NCI-H82 treated with DMSO at 0.1 percent for 48 hours (cell line): ENCODE results near the gene LAD1.

Experiments used
- DNase-seq: peaks from one replicate; lab custom pipeline; 2025; ENCODE audit not compliant: unreplicated experiment; lab: John Stamatoyannopoulos, UW

The LAD1 gene

DNA sequence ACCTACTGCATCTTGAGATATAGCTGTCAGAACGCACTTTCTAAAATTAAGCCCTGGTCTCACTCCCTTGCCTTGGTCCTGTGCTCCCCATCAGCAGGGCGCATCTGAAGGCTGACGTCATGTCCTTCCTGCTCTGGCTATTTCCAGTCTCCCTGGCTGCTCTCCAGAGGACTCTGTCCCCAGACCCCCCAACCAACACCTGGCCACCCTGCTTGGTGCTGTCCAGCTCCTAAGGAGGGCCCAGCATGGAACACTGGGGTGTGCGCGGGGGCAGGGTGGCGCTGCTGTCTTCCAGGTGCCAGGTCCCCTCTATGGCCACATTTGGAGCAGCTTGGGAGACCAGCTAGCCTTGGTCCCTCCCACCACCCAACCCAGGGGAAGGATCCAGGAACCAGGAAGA is 29.9 kb downstream of the LAD1 start:
- no peak for DNase-seq

DNA sequence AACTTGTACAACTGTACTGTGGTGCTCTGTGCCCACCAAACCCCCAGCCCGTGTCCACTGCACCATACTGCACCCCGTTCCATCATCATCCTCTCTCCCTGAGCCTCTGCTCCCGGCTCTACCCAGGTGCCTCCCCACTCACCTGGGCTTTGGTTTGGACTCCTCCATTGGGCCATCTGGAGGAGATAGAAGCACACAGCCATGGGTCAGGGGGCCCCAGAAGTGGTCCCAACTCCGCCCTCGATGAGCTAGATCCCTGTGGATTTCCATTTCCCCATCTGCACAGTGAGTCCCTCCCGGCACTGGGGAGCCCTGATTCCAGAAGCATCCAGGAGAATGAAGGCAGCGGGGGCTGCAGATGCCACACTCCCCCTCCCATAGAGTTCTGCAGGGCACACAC is 32.4 kb downstream of the LAD1 start:
- DNase-seq, result no peak

DNA sequence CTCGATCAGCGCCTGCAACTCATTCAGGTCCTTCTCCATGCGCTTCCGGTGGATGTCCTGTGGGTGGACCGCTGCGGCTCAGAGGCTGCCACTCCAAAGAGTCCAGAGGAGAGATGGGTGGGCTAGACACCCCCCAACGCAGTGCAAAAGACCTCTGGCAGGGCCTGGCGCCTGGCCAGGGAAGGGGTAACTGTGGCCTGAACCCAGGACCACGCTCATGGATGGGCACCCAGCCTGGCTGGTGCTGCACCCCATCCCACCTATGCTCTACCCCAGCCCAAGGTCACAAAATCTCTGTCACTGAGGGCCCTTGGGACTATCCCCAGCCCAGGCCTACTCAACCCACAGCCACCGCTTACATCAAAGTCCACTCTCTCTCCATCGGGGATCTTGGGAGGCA is 33.9 kb downstream of the LAD1 start:
- DNase-seq, result no peak

DNA sequence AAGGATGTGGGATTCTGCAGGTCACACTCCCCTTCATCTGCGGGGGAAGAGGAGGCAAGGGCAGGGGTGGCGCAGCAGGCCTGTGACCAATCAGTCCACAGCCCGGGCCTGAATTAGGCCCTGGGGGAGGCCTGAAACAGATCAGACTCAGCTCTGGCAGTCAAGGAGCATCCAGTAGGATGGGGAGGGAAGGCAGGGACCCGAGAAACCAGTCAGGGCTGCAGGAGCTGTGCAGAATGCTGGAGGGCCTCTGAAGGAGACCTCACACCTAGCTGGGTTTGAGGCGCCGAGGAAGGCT is 34.4 kb downstream of the LAD1 start:
- DNase-seq, result no peak

DNA sequence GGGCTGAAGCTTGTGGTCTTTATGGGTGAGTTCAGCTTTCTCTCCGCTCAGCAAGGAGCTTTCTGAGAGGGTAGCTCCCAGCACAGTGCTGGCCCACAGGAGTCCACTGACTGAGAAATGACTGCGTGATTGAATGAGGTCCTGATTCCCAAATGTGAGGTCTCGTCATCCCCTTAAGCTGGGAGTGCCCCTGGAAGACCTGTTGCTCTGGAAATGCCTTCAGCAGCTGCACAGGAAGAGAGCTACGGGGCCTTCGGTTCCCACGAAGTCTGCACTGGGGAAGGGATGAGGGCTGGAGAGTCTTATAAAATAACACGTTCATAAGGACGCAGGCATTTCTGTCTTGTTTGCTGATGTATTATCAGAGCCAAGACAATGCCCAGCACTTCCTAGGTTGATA is 35.7 kb downstream of the LAD1 start:
- no peak for DNase-seq

DNA sequence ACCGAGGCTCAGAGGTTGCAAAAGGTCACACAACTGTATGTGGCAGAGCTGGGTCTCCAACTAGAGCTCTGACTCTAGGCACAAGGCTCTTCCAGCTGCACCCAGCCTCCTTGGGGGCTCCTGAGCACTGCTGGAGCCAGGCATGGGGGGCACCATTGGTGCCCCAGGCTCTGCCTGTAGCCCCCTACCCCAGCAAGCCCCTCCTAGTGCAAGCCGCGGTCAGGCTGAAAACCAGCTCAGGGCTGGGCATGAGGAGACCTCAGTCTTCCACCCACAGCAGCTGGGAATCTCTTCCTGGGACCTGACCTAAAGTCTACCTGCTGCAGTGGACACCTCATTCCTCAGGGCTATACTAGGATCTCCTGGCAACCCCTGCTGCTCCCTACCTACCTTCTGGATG is 36.2 kb downstream of the LAD1 start:
- no peak for DNase-seq

DNA sequence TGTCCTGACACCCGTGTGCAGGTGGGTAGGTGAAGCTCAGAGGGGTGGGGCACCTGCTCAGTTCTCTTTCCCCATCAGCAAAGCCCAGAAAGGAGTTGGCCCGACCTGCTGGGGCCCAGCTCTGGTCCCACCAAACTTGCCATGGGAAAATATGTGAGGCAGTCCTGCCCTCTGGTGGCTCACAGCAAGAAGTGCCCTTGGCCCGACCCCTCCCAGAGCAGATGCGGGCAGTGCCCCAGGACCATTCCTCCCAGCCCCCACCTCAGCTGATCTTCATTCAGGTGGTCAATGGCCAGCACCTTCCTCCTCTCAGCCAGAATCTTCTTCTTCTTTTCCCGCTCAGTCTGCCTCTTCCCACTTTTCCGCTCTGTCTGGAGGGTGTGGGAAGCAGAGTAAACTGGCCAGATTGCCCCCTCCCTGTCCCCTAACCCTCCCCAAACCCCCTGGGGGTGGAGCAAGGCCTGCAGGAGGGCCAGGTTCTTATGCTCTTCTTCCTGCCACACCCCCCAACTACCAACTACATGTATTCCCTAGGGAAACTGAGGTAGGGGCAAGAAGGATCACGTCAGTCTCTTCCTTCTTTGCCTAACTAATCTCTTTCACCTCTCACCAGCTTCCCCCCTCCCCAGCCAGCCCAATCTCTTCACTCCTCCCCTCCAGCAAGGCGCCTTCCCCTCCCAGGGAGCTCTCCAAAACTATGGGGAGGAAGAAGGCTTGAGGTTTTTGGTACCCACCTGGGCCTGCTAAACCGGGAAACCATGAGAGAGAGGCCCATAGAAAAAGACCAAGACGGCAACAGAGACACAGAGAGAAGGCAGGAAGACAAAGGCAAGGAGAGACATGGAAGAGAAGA is 37.2 kb downstream of the LAD1 start:
- no peak for DNase-seq

DNA sequence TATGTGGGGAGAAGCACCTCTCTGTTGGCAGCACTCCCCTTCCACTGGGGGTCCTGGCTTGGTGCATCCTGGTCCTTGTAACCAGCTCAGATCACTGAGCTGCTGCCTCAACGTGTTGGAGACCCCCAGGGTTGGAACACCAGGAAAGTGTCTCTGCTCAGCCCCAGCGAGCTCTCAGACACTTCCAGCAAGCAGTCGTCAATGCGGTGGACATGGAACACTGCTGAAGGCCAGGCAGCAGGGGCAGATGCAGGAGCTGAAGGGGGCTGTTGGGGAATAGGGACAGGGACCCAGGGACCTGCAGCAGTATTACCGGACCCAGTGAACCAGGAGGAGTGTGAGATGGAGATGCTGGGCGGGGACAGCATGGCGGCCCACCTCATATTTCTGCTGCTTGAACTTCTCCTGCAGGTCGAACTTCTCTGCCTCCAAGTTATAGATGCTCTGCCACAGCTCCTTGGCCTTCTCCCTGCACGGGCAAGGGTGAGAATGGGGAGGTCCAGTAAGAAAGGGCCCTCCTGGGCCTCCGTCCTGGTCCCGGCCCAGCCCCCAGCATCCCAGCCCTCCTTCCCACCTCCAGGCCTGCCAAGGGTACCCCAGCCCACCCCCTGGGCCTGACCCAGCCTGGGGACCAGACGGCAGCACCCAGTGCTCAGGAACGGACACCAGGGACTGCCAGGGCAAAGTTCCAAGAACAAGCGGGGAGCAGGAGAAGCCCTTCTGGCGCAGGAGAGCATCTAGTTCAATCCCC is 38.0 kb downstream of the LAD1 start:
- no peak for DNase-seq

DNA sequence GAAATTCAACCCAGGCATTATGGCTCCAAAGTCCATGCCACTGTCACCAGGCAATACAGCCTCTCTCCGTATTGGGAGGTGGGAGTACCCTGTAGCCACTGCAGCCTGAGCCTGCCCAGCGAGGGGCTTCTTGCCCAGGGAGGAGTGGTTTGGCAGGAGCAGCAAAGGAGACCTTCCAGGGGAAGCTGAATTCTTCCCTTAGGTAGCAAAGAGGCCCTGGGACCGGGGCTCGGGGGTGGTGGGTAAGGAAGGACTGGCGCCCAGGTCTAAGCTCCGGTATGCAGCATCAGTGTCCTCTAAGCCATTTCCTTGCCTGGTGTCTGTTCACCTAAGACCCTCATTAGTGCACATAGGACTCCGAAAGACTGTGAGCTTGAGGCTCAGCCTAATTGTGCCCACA is 38.6 kb downstream of the LAD1 start:
- DNase-seq, result no peak

DNA sequence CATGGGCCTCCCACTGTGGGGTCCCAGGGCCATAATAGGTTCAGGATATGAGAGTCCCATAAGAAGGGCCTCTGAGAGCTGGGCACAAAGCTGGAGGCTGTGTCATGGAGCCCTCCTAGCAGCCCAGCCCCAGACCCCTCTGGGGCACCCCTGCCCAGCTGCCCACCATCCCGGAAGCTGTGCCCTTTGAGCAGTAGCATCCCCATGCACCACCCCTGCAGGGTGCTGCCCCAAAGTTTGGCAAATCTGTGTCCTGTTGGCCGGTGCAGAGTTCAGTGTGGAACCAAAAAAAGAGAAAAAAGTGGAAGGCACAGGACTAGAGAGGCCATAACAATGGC is 39.3 kb downstream of the LAD1 start:
- no peak for DNase-seq

DNA sequence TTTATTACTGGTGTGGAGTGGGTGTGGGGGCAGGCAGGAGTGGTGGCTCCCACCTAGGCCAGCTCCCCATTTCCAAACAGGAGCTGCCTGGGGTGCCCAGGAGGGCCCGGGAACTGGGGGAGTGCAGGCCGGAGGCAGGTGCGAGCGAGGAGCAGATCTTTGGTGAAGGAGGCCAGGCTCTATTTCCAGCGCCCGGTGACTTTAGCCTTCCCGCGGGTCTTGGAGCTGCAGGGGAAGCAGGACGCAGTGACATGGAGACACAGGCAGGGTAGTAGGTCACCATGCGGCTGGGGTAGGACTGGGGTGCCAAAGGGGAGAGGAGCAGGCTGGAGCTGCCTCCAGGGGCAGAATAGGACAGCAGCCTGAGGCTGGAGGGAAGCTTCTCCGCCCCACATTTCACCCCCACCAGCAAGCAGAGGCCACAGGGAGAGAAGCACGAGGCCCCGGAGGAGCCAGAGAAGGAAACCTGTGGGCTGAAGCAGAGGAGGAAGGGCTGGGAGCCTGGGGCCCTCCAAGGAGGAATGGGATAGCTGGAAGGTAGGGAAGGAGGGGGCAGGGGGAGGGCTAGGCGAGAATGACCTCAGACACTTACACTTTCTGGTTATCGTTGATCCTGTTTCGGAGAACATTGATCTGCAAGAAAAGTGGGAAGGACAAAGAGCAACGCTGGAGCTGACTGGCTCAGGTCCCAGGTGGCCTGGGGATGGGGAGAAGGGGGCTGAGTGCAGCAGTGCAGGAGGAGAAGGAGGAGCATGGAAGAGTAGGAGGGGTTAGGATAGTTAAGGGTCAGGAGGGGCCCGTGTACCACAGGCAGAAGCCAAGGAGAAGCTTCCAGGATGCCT is 39.9 kb downstream of the LAD1 start:
- no peak for DNase-seq

DNA sequence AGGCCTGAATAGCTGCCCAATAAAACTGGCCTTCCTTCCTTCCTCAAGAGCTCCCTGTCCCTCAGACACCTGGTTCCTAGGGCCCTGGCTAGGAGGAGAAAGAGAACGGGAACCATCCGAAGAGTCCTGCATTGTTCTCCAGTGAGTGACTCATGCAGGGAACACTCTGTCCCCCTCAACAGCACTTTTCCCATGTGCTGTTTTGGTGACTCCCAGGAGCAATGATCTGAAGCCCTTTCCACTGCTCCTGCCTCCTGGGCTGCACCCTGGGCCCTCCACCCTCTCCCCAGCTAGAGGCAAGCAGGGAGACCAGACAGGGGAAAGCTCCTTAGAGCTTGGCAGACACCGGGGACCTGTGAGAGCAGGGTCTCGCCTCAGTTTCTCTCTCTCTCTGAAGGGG is 40.5 kb downstream of the LAD1 start:
- DNase-seq, result no peak

DNA sequence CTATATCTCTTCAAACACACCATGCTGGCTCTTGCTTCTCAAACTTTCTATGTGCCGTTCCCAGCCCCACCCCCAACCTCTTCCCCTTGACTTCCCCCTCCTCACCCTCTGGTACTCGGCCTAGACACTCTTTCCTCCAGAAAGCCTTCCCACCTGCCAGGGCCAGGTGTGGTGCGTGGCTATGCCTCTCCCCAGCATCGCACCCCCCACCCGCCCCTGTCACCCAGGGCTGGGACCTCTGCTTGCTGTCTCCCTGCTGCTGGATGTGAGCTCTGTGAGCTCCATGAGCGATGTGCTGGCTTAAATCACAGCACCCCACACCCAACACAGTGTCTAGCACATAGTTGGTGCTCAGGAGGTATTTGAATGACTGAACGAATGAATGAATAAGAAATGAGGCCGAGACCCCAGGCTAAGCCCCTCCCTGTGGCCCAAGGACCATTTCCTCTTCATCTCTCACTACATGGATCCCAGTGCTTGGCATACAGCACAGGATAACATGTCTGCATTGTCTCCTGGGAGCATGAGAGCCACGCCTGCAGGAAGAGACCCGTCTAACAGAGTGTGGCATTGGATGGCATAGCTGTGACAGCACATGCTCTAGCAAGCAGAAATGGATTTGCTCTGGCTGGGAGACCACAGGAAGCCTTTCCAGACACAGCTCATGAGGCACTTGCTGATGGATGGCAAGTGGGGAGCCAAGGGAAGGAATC is 41.3 kb downstream of the LAD1 start:
- no peak for DNase-seq

DNA sequence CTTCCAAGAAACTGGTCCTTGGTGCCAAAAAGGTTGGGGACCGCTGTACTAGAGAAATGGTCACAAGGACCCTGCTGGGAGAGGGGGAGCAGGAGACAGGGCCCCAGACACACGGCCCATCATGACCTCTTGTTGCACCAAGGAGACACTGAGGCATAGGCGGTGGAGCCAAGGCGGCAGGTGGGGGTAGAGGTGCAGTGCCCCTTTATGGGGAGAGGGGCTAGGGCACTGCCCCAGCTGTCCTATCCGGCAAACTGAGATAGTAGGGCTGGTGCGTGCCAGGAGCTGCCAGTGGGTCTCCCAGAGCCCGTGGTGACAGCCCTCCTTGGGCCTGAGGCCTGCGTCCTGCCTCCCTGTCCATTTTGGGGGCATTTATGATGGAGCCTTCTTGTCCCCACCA is 41.9 kb downstream of the LAD1 start:
- DNase-seq, result no peak

DNA sequence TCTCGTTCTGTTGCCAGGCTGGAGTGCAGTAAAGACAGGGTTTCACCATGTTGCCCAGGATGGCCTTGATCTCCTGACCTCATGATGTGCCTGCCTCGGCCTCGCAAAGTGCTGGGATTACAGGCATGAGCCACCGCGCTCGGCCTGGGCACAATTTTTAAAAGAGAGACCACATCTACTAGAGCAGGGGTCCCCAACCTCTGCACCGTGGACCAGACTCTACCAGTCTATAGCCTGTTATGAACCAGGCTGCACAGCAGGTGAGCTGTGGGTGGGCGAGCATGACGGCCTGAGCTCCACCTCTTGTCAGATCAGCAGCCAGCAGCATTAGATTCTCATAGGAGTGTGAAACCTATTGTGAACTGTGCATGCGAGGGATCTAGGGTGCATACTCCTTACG is 42.4 kb downstream of the LAD1 start:
- no peak for DNase-seq

DNA sequence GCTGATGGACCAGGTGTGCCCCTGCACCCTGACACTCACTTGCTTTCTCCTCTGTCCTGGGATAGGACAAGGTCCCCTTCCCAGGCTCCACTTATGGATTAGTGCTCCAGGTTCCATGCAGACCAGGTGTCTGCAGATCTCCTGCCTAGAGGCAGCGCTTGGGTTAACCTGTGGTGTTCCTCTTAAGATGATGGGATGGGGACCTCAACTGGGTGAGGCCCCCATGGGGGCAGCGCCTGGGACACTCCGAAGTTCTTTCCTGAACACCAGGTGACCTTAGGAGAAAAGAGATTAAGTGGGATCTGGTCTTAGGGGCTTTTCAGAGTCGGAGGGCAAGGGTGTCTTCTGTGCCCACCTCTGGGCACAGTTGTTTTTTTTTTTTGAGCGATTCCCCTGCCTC is 42.9 kb downstream of the LAD1 start:
- no peak for DNase-seq

DNA sequence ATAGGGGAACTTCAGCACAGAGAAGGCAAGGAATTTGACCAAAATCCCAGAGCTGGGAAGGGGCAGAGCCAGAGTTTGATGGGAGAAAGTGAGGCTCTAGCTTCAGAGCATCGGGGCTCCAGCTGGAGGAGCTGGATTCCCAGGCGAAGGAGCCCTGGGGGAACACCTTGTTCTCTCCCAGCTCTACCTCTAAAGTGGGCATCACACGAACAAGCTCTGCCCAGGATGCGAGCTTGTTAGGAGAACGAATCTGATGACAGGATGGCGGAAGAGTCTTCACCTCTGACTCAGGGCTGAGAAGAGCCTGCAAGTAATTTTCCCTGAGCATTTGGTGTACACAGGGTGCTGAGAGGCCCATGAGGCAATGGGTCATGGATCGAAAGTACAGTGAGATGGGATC is 43.7 kb downstream of the LAD1 start:
- no peak for DNase-seq

DNA sequence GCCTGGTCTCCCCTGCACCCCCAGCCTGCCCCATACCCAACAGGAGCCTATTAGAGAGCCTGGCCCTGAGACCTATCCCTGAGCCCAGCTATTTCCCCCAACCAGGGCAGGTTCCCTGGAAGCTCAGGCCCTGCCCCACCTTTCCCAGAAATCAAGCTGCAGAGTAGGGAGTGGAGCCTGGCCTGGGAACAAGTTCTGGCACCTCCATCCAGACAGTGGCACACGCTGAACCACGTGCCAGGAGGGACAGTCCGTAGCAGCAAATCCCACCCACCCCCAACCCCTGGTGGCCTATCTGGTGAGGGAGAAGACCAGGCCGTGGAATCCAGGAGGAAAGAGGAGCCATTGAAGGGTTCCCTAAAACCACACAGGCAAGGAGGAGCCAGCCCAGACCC is 44.2 kb downstream of the LAD1 start:
- DNase-seq, result no peak

DNA sequence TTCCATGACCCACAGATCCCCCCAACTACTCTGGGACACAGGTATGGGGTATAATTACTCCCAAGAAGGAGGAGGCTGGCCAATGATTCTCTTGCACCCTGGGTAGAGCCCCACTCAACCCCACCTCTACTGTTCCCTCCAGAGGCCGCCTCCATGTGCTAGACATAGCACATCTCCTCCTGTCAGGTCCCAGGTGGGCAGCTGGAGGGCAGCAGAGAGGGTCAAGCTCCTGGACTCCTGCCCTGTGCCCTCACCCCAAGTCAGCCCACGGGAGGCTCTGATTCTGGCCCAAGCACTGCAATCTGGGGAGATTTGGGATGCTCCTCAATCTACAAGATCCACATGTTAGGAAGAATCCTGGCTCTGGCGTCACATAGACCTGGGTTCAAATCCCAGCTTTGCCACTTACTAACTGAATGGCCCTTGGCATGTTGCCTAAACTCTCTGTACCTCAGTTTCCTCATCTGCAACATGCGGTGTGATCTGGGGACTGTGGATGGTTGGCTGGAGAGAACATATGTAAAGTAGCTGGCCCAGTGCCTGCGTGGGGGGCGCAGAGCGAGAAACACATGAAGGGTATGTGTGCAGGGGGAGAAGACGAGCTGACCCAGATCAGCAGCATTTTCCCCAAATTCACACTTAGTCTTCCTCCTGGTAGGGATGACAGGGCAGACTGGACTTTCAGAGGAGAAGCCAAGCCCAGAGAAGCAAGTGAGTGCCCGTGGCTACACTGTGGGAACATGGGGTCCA is 44.8 kb downstream of the LAD1 start:
- DNase-seq, result no peak

DNA sequence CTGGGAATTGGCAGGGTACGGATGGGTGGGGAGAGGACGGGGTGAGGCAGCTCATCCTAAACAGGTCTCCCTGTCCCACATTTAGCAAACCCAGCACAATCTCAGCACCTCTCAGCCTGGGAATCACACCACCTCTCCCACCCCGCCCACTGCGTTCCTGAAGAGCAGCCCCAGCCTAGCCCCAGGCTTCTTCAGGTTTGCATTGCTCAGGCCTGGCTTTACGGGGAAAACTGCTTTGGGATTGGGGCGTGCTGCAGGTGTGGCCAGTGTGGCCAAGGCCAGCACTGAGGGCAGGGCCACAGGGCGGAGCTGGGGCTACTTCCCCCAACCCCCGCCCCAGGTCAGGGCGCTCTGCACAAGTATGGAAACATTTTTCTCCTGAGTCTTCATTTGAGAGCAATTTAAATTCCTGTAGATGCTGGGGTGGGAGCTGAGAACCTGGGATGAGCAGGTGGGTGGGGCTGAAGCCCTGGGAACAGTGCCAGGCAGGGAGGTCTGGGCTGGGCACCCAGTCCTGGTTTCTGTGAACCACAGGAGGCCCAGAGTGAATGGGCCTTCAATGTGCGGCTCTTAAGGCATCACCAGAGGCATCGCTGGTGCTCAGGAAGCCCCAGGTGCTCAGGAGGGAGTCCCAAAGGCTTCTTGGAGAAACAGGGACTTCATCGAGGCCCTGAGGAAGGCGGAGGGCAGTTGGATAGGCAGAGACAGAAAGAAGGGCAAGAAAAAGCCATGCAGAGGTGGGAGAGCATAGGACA is 45.8 kb downstream of the LAD1 start:
- DNase-seq, result no peak
